Measurements from ENCODE around the gene CDK14. TPM values are rescaled to one million over a fixed set of nuclear protein-coding genes. Genes with fewer than 3 reads are reported as not detected.
A peak's percentile ranks its signal among the peaks of the same experiment; 100 is the strongest.

The CDK14 gene
- total and polyA plus RNA-seq, 2 donors (not counting 3 experiments of a cell fraction or from before 2014, with no cell fraction given): 5.5 to 34.2 TPM

DNA sequence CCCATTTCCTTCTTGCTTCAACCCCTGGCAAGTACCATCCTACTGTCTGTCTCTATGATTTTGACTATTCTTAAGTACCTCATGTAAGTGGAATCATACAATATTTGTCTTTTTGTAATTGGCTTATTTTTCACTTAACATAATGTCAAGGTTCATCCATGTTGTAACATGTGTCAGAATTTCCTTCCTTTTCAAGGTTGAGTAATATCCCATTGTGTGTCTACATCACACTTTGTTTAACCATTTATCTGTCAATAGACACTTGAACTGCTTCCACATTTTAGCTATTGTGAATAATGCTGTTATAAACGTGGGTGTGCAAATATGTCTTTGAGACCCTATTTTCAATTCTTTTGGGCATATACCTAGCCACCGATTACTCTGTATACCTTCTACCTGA lies 14.0 kb upstream of the CDK14 start:
- no peak overlapping the region for H3K4me2 ChIP-seq (ENCODE audit: insufficient read depth, low read length)
- no peak overlapping the region for H2AFZ ChIP-seq (ENCODE audit: low read depth, low read length)
- no peaks in the 10 kb centered on the region for H3K9me3 ChIP-seq (replicated peaks; ENCODE audit: control insufficient read depth, insufficient read depth, low read length)
- CTCF ChIA-PET: no interaction called here
- no peaks in the 10 kb centered on the region for H3K27me3 ChIP-seq (ENCODE audit: control insufficient read depth in 2 of 2, insufficient read depth in 2 of 2, low read length in 2 of 2)
- POLR2A ChIA-PET: no interaction called here
- dilution Hi-C loops (cut with MboI; ENCODE audit: extremely low pct_ligation_motif_present, low sequenced_read_pairs): no loop called here
- H3K4me3 ChIP-seq (replicated peaks in 1 of 3; ENCODE audit: insufficient read depth in 1 of 3, low read depth in 1 of 3, low read length in 3 of 3): no peak overlapping the region
- intact Hi-C loops (cut with micrococcal nuclease): no loop called here
- TF ChIP-seq, protein P1, sequence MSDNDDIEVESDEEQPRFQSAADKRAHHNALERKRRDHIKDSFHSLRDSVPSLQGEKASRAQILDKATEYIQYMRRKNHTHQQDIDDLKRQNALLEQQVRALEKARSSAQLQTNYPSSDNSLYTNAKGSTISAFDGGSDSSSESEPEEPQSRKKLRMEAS (IDR thresholded peaks at IDR 0.05; ENCODE audit: insufficient read depth, insufficient read length): no peak
- TF ChIP-seq, protein P2, sequence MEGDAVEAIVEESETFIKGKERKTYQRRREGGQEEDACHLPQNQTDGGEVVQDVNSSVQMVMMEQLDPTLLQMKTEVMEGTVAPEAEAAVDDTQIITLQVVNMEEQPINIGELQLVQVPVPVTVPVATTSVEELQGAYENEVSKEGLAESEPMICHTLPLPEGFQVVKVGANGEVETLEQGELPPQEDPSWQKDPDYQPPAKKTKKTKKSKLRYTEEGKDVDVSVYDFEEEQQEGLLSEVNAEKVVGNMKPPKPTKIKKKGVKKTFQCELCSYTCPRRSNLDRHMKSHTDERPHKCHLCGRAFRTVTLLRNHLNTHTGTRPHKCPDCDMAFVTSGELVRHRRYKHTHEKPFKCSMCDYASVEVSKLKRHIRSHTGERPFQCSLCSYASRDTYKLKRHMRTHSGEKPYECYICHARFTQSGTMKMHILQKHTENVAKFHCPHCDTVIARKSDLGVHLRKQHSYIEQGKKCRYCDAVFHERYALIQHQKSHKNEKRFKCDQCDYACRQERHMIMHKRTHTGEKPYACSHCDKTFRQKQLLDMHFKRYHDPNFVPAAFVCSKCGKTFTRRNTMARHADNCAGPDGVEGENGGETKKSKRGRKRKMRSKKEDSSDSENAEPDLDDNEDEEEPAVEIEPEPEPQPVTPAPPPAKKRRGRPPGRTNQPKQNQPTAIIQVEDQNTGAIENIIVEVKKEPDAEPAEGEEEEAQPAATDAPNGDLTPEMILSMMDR (IDR thresholded peaks at IDR 0.05; ENCODE audit: extremely low read depth in 1 of 2, insufficient read depth in 1 of 2, low read depth in 1 of 2, low read length in 2 of 2): no peak
- TF ChIP-seq EZH2 (IDR thresholded peaks at IDR 0.05; ENCODE audit: borderline replicate concordance, low read depth, low read length, severe bottlenecking) (no peak), FOS (IDR thresholded peaks at IDR 0.05; ENCODE audit: borderline replicate concordance, insufficient read depth, low read length) (peak; percentile 51), JUN (IDR thresholded peaks at IDR 0.05; ENCODE audit: borderline replicate concordance, insufficient read depth, insufficient read length, low read depth) (peak; percentile 17), POLR2AphosphoS5 (IDR thresholded peaks at IDR 0.05; ENCODE audit: insufficient read depth, low read depth, low read length) (no peak)
- no peaks in the 10 kb centered on the region for H3K36me3 ChIP-seq (ENCODE audit: control insufficient read depth in 2 of 2, extremely low read depth in 1 of 2, insufficient read depth in 2 of 2, low read length in 2 of 2)
- no peaks in the 10 kb centered on the region for H3K79me2 ChIP-seq (ENCODE audit: control insufficient read depth, insufficient read depth, low read length)
- no TSS peak for BruUV-seq (replicated peaks)
- H3K9me1 ChIP-seq (replicated peaks; ENCODE audit: control insufficient read depth, extremely low read depth, insufficient read depth, low read length): no peaks in the 10 kb centered on the region
- FAIRE-seq (no peak), DNase-seq (ENCODE audit: low read depth, low spot score) (peak; percentile 51)
- no peak overlapping the region for H3K27ac ChIP-seq (ENCODE audit: insufficient read depth, low read depth, low read length)
- no peak overlapping the region for H3K9ac ChIP-seq (replicated peaks; ENCODE audit: extremely low read depth, insufficient read depth, low read length)
- H4K20me1 ChIP-seq (replicated peaks; ENCODE audit: control insufficient read depth, extremely low read depth, insufficient read depth, low read length): no peaks in the 10 kb centered on the region
- peaks cover 6% of the 10 kb centered on the region for H3K4me1 ChIP-seq (ENCODE audit: control insufficient read depth, extremely low read depth, insufficient read depth, low read length)
